ACHN (cell line): ENCODE measurements around the gene GJC1.
"Not testable (repeated sequence)": the region's sequence is repeated elsewhere in the genome, so short reads cannot be mapped to it uniquely, and the experiment has no call there.

Experiments
- DNase-seq: peaks from one replicate; pipeline ENCODE4 v3.0.0-alpha.2; 2015
- in situ Hi-C: cut with HindIII; loops from 2 replicates; pipeline ENCODE4 v1.10.0; 2017; ENCODE audit warnings: low sequenced_read_pairs, low pct_ligation_motif_present, low pct_unique_long_range_greater_than_20kb

The GJC1 gene

GRCh38 chr17:44848961-44849489, 18.9 kb upstream of the GJC1 start:
- in situ Hi-C loops = no loop called here

GRCh38 chr17:44848257-44848795, 18.2 kb upstream of the GJC1 start:
- in situ Hi-C loops = no loop called here
- DNase-seq = no peak

More at GRCh38 chr17:44848961-44849489, 18.9 kb upstream of the GJC1 start:
- no peak for DNase-seq

- in situ Hi-C loops = no loop called here
- DNase-seq = no peak
These were observed 17.5 kb upstream of the GJC1 start, which contains the start of gene HIGD1B for GRCh38 chr17:44847586-44847985. TSS of gene HIGD1B (plus strand) at chr17:44847883. CDS start at chr17:44848153, 270 bp downstream.

GRCh38 chr17:44846206-44846605, 16.1 kb upstream of the GJC1 start:
- in situ Hi-C loops = no loop called here
- no peak for DNase-seq

- DNase-seq = no peak
- in situ Hi-C loops = no loop called here
These were observed 14.3 kb upstream of the GJC1 start for GRCh38 chr17:44844390-44844830.

- no peak for DNase-seq
- in situ Hi-C loops = no loop called here
These were observed 12.7 kb upstream of the GJC1 start for GRCh38 chr17:44842748-44843147.

- in situ Hi-C loops = no loop called here
- DNase-seq = no peak
These were observed 10.8 kb upstream of the GJC1 start for GRCh38 chr17:44840936-44841335.

GRCh38 chr17:44840274-44840673, 10.2 kb upstream of the GJC1 start:
- DNase-seq = no peak

GRCh38 chr17:44837196-44837595, 7.1 kb upstream of the GJC1 start:
- in situ Hi-C loops = no loop called here
- no peak for DNase-seq

More at GRCh38 chr17:44840274-44840673, 10.2 kb upstream of the GJC1 start:
- in situ Hi-C loops = no loop called here

GRCh38 chr17:44832805-44833204, 2.7 kb upstream of the GJC1 start:
- DNase-seq = no peak
- in situ Hi-C loops = no loop called here

- DNase-seq = no peak
- in situ Hi-C loops = no loop called here
These were observed 1.3 kb upstream of the GJC1 start for GRCh38 chr17:44831371-44831770.

GRCh38 chr17:44830359-44831288, 537 bp upstream of the GJC1 start:
- in situ Hi-C loops = no loop called here
- DNase-seq = peak; percentile 50

GRCh38 chr17:44828919-44829522, 1.1 kb downstream of the GJC1 start:
- in situ Hi-C loops = no loop called here
- peak; percentile 49 for DNase-seq

- in situ Hi-C loops = no loop called here
- peak; percentile 23 for DNase-seq
These were observed 2.2 kb downstream of the GJC1 start for GRCh38 chr17:44827863-44828262.

- DNase-seq = peak; percentile 76
- in situ Hi-C loops = no loop called here
These were observed 3.8 kb downstream of the GJC1 start for GRCh38 chr17:44826123-44826790.

- in situ Hi-C loops = not testable (repeated sequence)
These were observed 4.9 kb downstream of the GJC1 start for GRCh38 chr17:44825236-44825635.

GRCh38 chr17:44820631-44821212, 9.4 kb downstream of the GJC1 start:
- in situ Hi-C loops = no loop called here
- peak; percentile 86 for DNase-seq

More at GRCh38 chr17:44825236-44825635, 4.9 kb downstream of the GJC1 start:
- not testable (repeated sequence) for DNase-seq

- DNase-seq, in situ Hi-C loops: not testable (repeated sequence)
These were observed 11.6 kb downstream of the GJC1 start for GRCh38 chr17:44818508-44818907.
